Femur (tissue), 1 donor: ENCODE results near the gene AMN1.

Experiments
- DNase-seq: peaks from one replicate; pipeline ENCODE4 v3.0.0-alpha.2; 2017

AMN1 gene

DNA sequence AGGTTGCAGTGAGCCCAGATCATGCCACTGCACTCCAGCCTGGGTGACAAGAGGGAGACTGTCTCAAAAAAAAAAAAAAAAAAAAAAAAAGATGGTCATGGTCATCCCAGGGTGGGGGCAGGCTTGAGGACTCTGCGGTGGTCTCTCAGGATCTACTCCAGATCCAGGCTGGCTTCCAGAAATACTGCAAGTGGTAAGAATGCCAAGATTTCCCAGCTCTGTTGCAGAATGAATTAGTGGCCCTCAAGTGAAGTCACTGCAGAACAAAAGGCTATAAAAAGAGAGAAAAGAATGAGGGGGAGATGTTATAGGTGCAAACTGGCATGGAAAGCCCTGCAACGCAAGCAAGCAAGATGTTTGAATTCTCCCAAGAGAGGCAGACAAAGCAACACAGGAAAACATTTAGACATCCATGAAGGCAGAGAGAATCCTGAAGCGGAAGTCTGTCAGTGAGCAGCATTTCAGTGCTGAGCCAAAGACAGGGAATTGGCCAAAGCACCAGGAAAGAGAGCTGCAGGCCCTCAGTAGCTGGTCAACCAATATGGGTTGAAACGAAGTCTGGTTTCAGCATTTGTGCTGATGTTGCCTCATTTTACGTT is 101.3 kb downstream of the AMN1 start:
- DNase-seq = peak; percentile 40

DNA sequence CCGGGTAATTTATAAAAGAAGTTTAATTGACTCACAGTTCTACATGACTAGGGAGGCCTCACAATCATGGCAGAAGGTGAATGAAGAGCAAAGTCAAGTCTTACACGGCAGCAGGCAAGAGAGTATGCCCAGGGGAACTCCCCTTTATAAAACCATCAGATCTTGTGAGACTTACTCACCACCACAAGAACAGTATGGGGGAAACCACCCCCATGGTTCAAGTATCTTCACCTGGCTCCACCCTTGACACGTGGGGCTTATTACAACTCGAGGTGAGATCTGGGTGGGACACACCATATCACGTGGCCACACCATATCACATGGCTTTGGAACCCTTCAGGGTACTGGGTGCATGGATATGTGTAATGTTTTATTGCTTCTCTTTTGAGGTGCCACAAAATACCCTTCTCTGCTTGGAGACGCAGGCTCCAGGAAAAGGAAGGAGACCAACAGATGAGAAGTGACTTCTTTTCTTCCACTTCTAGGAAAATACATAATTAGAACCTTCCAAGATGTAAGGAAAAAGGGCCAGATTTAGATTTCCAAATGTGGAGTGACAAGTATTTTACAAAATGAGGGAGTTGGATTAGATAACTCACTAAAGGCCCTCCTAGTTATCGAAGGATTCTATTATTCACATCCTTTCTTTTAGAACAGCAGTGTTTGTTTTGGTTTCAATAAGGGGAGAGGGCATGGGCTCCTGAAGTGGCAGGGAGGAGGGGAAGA is 102.4 kb downstream of the AMN1 start:
- no peak for DNase-seq

DNA sequence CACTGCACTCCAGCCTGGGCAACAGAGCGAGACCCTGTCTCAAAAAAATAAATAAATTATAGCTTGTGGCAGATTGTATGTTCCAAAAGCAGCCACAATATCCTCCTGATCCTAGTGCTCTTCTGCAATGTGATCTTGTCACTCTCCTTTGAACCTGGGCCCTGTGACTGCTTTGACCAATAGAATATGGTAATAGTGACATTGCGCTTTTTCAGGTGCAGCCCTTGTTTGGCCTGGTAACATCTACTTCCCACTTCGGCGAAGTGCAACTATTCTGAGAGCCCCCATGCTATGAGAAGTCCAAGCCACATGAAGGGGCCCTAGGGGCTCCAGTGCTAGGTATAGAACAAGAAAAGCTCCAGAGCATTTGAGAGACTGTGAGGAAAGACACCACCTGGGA is 106.8 kb downstream of the AMN1 start:
- DNase-seq = no peak
